Osteoblast (primary cell): ENCODE measurements around the gene SNED1. TPM values are rescaled to one million over a fixed set of nuclear protein-coding genes. Genes with fewer than 3 reads are reported as not detected.

ENCODE experiments used
- DNase-seq: peaks from one replicate; pipeline ENCODE4 v3.0.0; 2011; ENCODE audit warnings: low spot score, mixed read lengths; ENCODE audit not compliant: insufficient read length; ENCODE audit errors: missing footprints
- H2AFZ ChIP-seq: 2 replicates; pipeline ENCODE4 v1.6.0; 2011; ENCODE audit warnings: mild to moderate bottlenecking, low read length
- H3K27ac ChIP-seq: 2 replicates; pipeline ENCODE4 v1.5.1; 2011; ENCODE audit warnings: mild to moderate bottlenecking, low read depth, low read length, moderate library complexity
- H3K27me3 ChIP-seq: 2 replicates; pipeline ENCODE4 v1.6.0; 2012; ENCODE audit warnings: mild to moderate bottlenecking, control low read depth, inconsistent platforms, low read length, moderate library complexity; ENCODE audit not compliant: insufficient read depth
- H3K36me3 ChIP-seq: 2 replicates; pipeline ENCODE4 v1.5.1; 2011; ENCODE audit warnings: mild to moderate bottlenecking, low read length, control low read depth, moderate library complexity; ENCODE audit not compliant: insufficient read depth
- H3K4me1 ChIP-seq: 2 replicates; pipeline ENCODE4 v1.5.1; 2011; ENCODE audit warnings: mild to moderate bottlenecking, low read length, control low read depth, moderate library complexity; ENCODE audit not compliant: insufficient read depth
- H3K4me2 ChIP-seq: 2 replicates; pipeline ENCODE4 v1.6.0; 2011; ENCODE audit warnings: mild to moderate bottlenecking, low read length; ENCODE audit not compliant: insufficient read depth
- H3K4me3 ChIP-seq: fragments of 200-600 bp; sonication (generic); 3 replicates; pipeline ENCODE4 v1.5.1; 2012; ENCODE audit warnings: mild to moderate bottlenecking, low read length, inconsistent platforms; ENCODE audit not compliant: insufficient read depth
- H3K79me2 ChIP-seq: 2 replicates; pipeline ENCODE4 v1.6.0; 2012; ENCODE audit warnings: mild to moderate bottlenecking, low read length, control low read depth, inconsistent platforms; ENCODE audit not compliant: insufficient read depth
- H3K9me3 ChIP-seq: 2 replicates; pipeline ENCODE4 v1.5.1; 2011; ENCODE audit warnings: low read depth, low read length, control low read depth
- H4K20me1 ChIP-seq: 2 replicates; pipeline ENCODE4 v1.6.0; 2012; ENCODE audit warnings: mild to moderate bottlenecking, low read length, control low read depth; ENCODE audit not compliant: insufficient read depth
- CTCF ChIP-seq: IDR thresholded peaks from 2 replicates; pipeline ENCODE4 v1.5.1; 2011; ENCODE audit warnings: mild to moderate bottlenecking, low read depth, low read length, moderate library complexity; ENCODE audit errors: extremely low read depth
- total RNA-seq: library from RNA; depleted of rRNA; stranded (reverse); fragments of >200 nt; gene quantifications from 2 replicates; pipeline ENCODE4 v1.2.3, GENCODE V29; 2012

The SNED1 gene
- total RNA-seq, 1 donor, result 94.8 TPM

GRCh38 chr2:241049739-241050623, 51.6 kb downstream of the SNED1 start:
- Histone ChIP-seq H3K36me3 (peaks cover 26% of the 10 kb centered on the region), H3K9me3 (no peaks in the 10 kb centered on the region), H3K4me2 (no peak overlapping the region), H3K27me3 (no peaks in the 10 kb centered on the region), H4K20me1 (peaks cover 6% of the 10 kb centered on the region), H3K4me1 (no peaks in the 10 kb centered on the region), H3K4me3 (no peak overlapping the region), H3K79me2 (no peaks in the 10 kb centered on the region), H2AFZ (no peak overlapping the region), H3K27ac (no peak overlapping the region)
- DNase-seq, result no peak
- TF ChIP-seq CTCF, result no peak

DNA sequence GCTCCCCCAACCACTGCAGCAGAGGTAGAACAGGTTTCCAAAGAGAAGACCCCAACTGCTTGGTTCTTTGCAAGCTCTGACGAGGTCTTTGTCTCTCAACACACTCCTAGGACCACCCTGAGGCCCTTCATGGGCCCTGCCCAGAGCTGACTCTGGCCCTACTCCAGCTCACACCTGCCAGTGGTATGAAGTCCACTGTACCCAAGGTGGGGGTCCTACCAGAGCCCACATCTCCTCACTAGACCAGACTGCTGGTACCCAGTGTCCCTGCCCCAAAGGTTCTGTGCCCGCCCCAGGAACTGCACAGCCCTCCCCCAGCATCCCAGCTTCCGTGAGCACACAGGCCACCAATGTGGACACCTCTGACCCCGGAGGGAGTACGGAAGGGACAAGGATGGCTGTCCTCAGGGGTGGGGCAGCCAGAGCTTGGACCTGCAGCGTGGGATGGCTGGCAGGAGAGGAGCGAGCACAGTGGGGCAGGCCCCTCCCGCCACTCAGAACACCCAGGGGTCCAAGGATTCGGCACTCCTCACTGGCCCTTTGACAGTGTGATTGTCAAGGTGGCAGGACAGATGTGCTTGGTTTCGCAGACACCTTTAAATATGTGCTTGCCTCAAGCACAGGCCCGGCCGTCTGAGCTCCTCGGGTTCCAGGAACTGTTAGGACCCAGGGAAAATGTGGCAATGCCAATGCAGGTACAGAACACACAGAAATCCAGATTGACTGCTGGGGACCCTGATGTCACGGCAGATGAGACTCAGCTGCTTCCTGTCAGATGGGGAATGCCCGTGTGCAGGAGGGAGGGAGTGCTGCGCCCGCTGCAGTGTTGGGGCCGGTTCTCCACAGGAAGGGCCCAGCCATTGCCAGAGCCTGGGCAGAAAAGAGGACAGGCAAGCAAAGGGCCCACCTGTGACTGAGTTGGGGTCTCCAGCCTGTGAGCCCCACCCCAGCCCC, 52.5 kb downstream of the SNED1 start:
- Histone ChIP-seq H3K9me3 (no peaks in the 10 kb centered on the region), H3K27ac (no peak overlapping the region), H2AFZ (no peak overlapping the region), H3K4me1 (no peaks in the 10 kb centered on the region), H4K20me1 (peaks cover 6% of the 10 kb centered on the region), H3K4me2 (no peak overlapping the region), H3K4me3 (no peak overlapping the region), H3K36me3 (peaks cover 29% of the 10 kb centered on the region), H3K79me2 (no peaks in the 10 kb centered on the region), H3K27me3 (no peaks in the 10 kb centered on the region)
- no peak for TF ChIP-seq CTCF
- no peak for DNase-seq

DNA sequence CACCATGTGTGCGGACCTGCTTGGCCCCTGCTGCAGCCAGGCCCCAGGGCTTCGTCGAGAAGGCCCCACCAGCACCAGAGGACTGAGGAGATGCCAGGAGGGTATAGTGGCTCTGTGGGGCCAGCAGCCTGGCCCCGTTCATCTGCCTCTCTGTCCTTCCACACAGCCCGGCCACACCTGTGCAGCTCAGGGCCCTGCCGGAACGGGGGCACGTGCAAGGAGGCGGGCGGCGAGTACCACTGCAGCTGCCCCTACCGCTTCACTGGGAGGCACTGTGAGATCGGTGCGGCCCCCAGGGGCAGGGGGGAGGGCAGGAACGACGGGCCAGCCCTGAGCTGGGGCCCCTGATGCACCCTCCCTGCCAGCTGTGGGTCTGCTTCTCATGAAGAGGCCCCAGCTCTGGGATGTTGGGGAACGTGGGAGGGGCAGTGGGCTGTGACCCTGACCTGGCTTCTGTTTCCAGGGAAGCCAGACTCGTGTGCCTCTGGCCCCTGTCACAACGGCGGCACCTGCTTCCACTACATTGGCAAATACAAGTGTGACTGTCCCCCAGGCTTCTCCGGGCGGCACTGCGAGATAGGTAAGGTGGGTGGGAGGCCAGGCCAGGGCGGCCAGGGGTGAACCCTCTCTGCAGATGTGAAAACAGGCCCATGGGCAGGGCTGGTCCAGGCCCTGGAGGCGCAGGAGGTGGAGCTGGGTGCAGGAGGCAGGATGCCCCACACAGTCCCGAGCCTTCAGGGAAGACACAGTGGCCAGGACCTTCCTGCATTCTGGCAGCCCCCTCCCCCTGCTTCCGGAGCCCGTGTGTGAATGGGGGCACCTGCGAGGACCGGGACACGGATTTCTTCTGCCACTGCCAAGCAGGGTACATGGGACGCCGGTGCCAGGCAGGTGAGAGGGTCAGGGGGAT, 53.4 kb downstream of the SNED1 start:
- H2AFZ ChIP-seq, result no peak overlapping the region
- no peaks in the 10 kb centered on the region for H3K4me1 ChIP-seq
- TF ChIP-seq CTCF, result no peak
- DNase-seq, result no peak
- no peak overlapping the region for H3K4me2 ChIP-seq
- peaks cover 29% of the 10 kb centered on the region for H3K36me3 ChIP-seq
- no peak overlapping the region for H3K27ac ChIP-seq
- no peaks in the 10 kb centered on the region for H3K27me3 ChIP-seq
- no peak overlapping the region for H3K4me3 ChIP-seq
- H3K79me2 ChIP-seq, result no peaks in the 10 kb centered on the region
- peaks cover 6% of the 10 kb centered on the region for H4K20me1 ChIP-seq
- H3K9me3 ChIP-seq, result no peaks in the 10 kb centered on the region
